Gastroesophageal sphincter (tissue), 4 donors: ENCODE measurements around the gene CDC42BPB. TPM values are rescaled to one million over a fixed set of nuclear protein-coding genes. Genes with fewer than 3 reads are reported as not detected.

Source experiments
- ATAC-seq: fragments of 150-250 bp; one replicate; pipeline ENCODE4 v1.9.1; 2016; ENCODE audit warnings: mild to moderate bottlenecking, moderate library complexity
- H3K27ac ChIP-seq, 4 donors: fragments of 200-600 bp; sonication (generic) in 3 of 4; 1 replicate in 3 of 4; 2 replicates in 1 of 4; pipeline ENCODE4 v1.5.1; 2016 to 2019
- H3K27me3 ChIP-seq: fragments of 200-600 bp; sonication (generic); one replicate; pipeline ENCODE4 v1.5.1; 2019
- H3K36me3 ChIP-seq, 2 donors: fragments of 200-600 bp; sonication (generic); one replicate each; pipeline ENCODE4 v1.5.1; 2019; ENCODE audit warnings: control low read depth in 1 of 2
- H3K4me1 ChIP-seq, 3 donors: fragments of 200-600 bp; sonication (generic); 1 replicate in 2 of 3; 2 replicates in 1 of 3; pipeline ENCODE4 v1.5.1; 2016 to 2019; ENCODE audit warnings: control low read depth in 2 of 3
- H3K4me3 ChIP-seq, 2 donors: fragments of 200-600 bp; sonication (generic); one replicate each; pipeline ENCODE4 v1.5.1; 2019; ENCODE audit warnings: mild to moderate bottlenecking in 1 of 2, moderate library complexity in 1 of 2
- H3K9me3 ChIP-seq, 3 donors: fragments of 200-600 bp; sonication (generic); one replicate each; pipeline ENCODE4 v1.5.1; 2017 to 2019; ENCODE audit warnings: control low read depth in 2 of 3
- CTCF ChIP-seq, 4 experiments: fragments of 200-600 bp in 2 of 4; fragments of 450-650 bp in 2 of 4; sonication (generic) in 1 of 4; IDR thresholded peaks; one replicate each; pipeline ENCODE4 v1.5.1; 2017 to 2019; ENCODE audit warnings: antibody characterized with exemption in 4 of 4, mild to moderate bottlenecking in 2 of 4, moderate library complexity in 2 of 4
- EP300 ChIP-seq: sonication (generic); formaldehyde crosslinking; IDR thresholded peaks from one replicate; pipeline ENCODE4 v1.6.1; 2017; ENCODE audit warnings: antibody characterized with exemption, mild to moderate bottlenecking
- POLR2A ChIP-seq, 2 donors: fragments of 450-650 bp; IDR thresholded peaks; one replicate each; pipeline ENCODE4 v1.6.1; 2017; ENCODE audit warnings: antibody characterized with exemption in 2 of 2, mild to moderate bottlenecking in 2 of 2, moderate library complexity in 1 of 2
- POLR2AphosphoS5 ChIP-seq: sonication (generic); formaldehyde crosslinking; IDR thresholded peaks from one replicate; pipeline ENCODE4 v1.6.1; 2017; ENCODE audit warnings: antibody characterized with exemption
- WGBS, 2 donors: methylation state at CpG; one replicate each; pipeline ENCODE4 v1.1.5; 2018; ENCODE audit warnings: low coverage in 1 of 2; 5-methylcytosine and 5-hydroxymethylcytosine counted together
- total RNA-seq, 4 donors: library from RNA; depleted of rRNA; stranded (reverse); fragments of >200 nt; gene quantifications; one replicate each; pipeline ENCODE4 v1.1.0, GENCODE V29; 2016

CDC42BPB gene
- total RNA-seq, 4 donors from 2014 or later, result 86.7 to 151 (median 97.3) TPM

GRCh38 chr14:103097244-103097993 is 40.1 kb upstream of the CDC42BPB start:
- no peak overlapping the region for H3K4me3 ChIP-seq
- peaks cover 0 to 16% (median 4%) of the 10 kb centered on the region in 3 donors for H3K4me1 ChIP-seq
- no peaks in the 10 kb centered on the region for H3K36me3 ChIP-seq
- H3K9me3 ChIP-seq, result no peaks in the 10 kb centered on the region
- no peak for ATAC-seq
- 79 to 89% methylated on average over 7 to 10 of the region's 26 CpGs for WGBS, 2 donors
- H3K27me3 ChIP-seq, result peaks cover 49% of the 10 kb centered on the region
- no peak overlapping the region for H3K27ac ChIP-seq
- TF ChIP-seq POLR2AphosphoS5 (no peak), EP300 (no peak), CTCF (IDR thresholded peaks at IDR 0.05) (no peak), POLR2A (IDR thresholded peaks at IDR 0.05) (no peak)

- H3K9me3 ChIP-seq, result no peaks in the 10 kb centered on the region
- WGBS, 2 donors, result 57 to 73% methylated on average over 2 of the region's 4 CpGs
- H3K27ac ChIP-seq, result no peak overlapping the region
- no peaks in the 10 kb centered on the region for H3K36me3 ChIP-seq
- peaks cover 38% of the 10 kb centered on the region for H3K27me3 ChIP-seq
- no peak overlapping the region for H3K4me3 ChIP-seq
- ATAC-seq, result no peak
- peaks cover 0 to 17% (median 8%) of the 10 kb centered on the region in 3 donors for H3K4me1 ChIP-seq
- TF ChIP-seq POLR2AphosphoS5 (no peak), CTCF (IDR thresholded peaks at IDR 0.05) (no peak), EP300 (no peak), POLR2A (IDR thresholded peaks at IDR 0.05) (no peak)
These were observed 39.0 kb upstream of the CDC42BPB start for GRCh38 chr14:103096387-103096786.

- WGBS, 2 donors, result 84 to 89% methylated on average over 2 to 5 of the region's 11 CpGs
- TF ChIP-seq POLR2AphosphoS5 (no peak), POLR2A (IDR thresholded peaks at IDR 0.05) (no peak), CTCF (IDR thresholded peaks at IDR 0.05) (no peak), EP300 (no peak)
- ATAC-seq, result no peak
- H3K36me3 ChIP-seq, result no peaks in the 10 kb centered on the region
- peaks cover 27% of the 10 kb centered on the region for H3K27me3 ChIP-seq
- no peak overlapping the region for H3K4me3 ChIP-seq
- H3K4me1 ChIP-seq, result peaks cover 0 to 26% (median 13%) of the 10 kb centered on the region in 3 donors
- no peaks in the 10 kb centered on the region for H3K9me3 ChIP-seq
- peak overlapping the region in 3 of 4 donors; percentile 62 to 79 (median 75) for H3K27ac ChIP-seq
These were observed 37.9 kb upstream of the CDC42BPB start for GRCh38 chr14:103095210-103095778.

GRCh38 chr14:103094406-103095209 is 37.3 kb upstream of the CDC42BPB start, which contains the start of gene EXOC3L4:
TSS of gene EXOC3L4 (plus strand) at chr14:103094725. CDS start at chr14:103100220, 5,495 bp downstream.
- TF ChIP-seq POLR2AphosphoS5 (no peak), EP300 (no peak), CTCF (IDR thresholded peaks at IDR 0.05) (no peak), POLR2A (IDR thresholded peaks at IDR 0.05) (no peak)
- Histone ChIP-seq H3K27ac (peak within 1 kb of the TSS in 3 of 4 donors; percentile 62 to 79 (median 75)), H3K9me3 (no peaks in the 10 kb centered on the region), H3K27me3 (peaks cover 20% of the 10 kb centered on the region), H3K4me3 (peak within 1 kb of the TSS in 1 of 2 donors; percentile 30), H3K4me1 (peaks cover 0 to 26% (median 13%) of the 10 kb centered on the region in 3 donors), H3K36me3 (no peaks in the 10 kb centered on the region)
- WGBS, 2 donors, result 86% methylated on average over 3 of the region's 23 CpGs; no CpG with 5 or more reads in 1 of the 2 donors
- ATAC-seq, result peak; percentile 38
